Stimulated activated memory B cell treated with anti-CD40 and anti-IgM and Interleukin-4, amounts not matched to agents 10 μg/mL and 1 μg/mL and 100 μg/mL, for 72 hours (primary cell): ENCODE data around the gene KIF1B.
A peak's percentile ranks its signal among the peaks of the same experiment; 100 is the strongest.
"Not testable (repeated sequence)": the region's sequence is repeated elsewhere in the genome, so short reads cannot be mapped to it uniquely, and the experiment has no call there.

Source experiments
- ATAC-seq: fragments of 150-1000 bp; cut with Tn5 transposase; 2 replicates; pipeline ENCODE4 v1.10.0; 2021
- H3K27ac Mint-ChIP-seq: one replicate; pipeline ENCODE4 v1.8.0; 2022; ENCODE audit warnings: mild to moderate bottlenecking, mixed read lengths
- H3K27me3 Mint-ChIP-seq: one replicate; pipeline ENCODE4 v1.8.0; 2022; ENCODE audit warnings: mixed read lengths
- H3K36me3 Mint-ChIP-seq: one replicate; pipeline ENCODE4 v1.8.0; 2022; ENCODE audit warnings: mixed read lengths
- H3K4me1 Mint-ChIP-seq: one replicate; pipeline ENCODE4 v1.8.0; 2022; ENCODE audit warnings: mixed read lengths
- H3K4me3 Mint-ChIP-seq: one replicate; pipeline ENCODE4 v1.8.0; 2022; ENCODE audit warnings: mild to moderate bottlenecking, moderate library complexity, mixed read lengths
- H3K9me3 Mint-ChIP-seq: one replicate; pipeline ENCODE4 v1.8.0; 2022; ENCODE audit warnings: mixed read lengths

Gene KIF1B

DNA sequence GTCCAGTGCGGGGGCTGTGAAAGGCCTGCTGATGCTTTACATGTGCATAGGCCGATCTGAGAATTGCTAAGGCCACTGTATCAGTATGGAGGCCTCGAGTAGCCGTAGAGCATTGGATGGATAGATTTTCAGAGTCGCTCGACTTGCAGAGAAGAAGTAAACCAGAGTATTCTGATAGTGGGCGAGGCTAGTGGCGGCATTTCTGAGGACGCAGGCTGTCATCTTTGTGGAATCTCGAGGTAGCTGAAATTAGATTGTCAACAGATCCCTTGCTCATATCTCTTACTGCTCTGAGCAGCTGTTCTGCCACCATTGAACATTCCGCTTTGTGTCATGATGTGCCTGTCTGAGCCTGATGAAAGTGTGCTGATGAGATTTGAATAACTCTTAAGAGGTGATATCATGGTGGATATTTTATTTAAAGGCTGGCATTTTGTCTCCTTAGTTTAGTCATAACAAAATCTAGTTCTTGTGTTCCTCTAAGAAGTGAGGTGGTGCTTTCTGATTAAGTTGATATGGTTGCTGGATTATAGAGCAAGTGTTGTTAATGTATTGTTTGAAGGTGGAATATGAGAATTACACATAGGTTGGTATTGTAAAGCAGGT is 1.5 kb downstream of the KIF1B start:
- H3K27ac Mint-ChIP-seq, result peak overlapping the region; percentile 58
- no peaks in the 10 kb centered on the region for H3K27me3 Mint-ChIP-seq
- no peak for ATAC-seq
- H3K4me1 Mint-ChIP-seq, result peaks cover 53% of the 10 kb centered on the region
- H3K9me3 Mint-ChIP-seq, result no peaks in the 10 kb centered on the region
- H3K36me3 Mint-ChIP-seq, result no peaks in the 10 kb centered on the region
- H3K4me3 Mint-ChIP-seq, result peak overlapping the region; percentile 84

DNA sequence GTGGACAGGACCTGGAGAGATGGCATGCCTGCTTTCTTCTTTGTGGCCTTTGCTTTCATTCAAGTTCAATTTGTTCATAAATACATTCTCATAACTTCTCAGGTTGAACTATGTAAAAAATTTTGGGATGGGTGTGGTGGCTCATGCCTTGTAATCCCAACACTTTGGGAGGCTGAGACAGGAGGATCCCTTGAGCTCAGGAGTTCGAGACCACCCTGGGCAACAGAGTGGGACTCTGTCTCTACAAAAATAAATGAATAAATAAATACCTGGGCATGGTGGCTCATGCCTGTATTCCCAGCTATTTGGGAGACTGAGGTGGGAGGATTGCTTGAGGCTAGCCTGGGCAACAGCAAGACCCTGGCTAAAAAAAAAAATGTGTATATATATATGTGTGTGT is 2.1 kb downstream of the KIF1B start:
- H3K9me3 Mint-ChIP-seq, result no peaks in the 10 kb centered on the region
- no peaks in the 10 kb centered on the region for H3K27me3 Mint-ChIP-seq
- H3K4me3 Mint-ChIP-seq, result no peak overlapping the region
- no peaks in the 10 kb centered on the region for H3K36me3 Mint-ChIP-seq
- ATAC-seq, result no peak
- peaks cover 56% of the 10 kb centered on the region for H3K4me1 Mint-ChIP-seq
- H3K27ac Mint-ChIP-seq, result peak overlapping the region; percentile 5

DNA sequence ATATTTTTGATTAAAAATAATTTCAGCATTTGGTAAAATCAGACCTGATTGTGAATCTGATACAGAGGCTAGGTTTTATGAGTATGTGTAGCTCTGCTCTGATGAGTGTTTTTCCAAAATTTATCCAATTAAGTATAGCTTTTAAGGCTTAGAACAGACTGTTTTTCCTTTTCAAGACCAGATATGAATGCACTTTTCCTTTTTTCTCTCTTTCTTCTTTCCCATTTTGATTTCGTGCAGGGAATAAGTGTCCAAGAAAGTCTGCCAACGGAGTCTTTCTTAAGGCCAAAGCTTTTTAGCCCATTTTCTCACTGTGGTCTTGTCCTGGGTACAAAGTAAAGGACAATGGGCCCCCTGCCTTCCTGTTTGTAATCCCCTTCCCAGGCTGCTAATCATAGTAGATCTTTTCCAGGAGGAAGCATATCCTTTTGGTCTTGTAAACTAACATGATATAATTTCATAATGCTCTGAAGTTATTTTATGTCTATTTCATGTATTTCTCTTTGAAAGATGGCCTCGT is 2.9 kb downstream of the KIF1B start:
- H3K4me1 Mint-ChIP-seq, result peaks cover 64% of the 10 kb centered on the region
- H3K27ac Mint-ChIP-seq, result no peak overlapping the region
- no peaks in the 10 kb centered on the region for H3K27me3 Mint-ChIP-seq
- no peaks in the 10 kb centered on the region for H3K9me3 Mint-ChIP-seq
- no peak overlapping the region for H3K4me3 Mint-ChIP-seq
- no peak for ATAC-seq
- H3K36me3 Mint-ChIP-seq, result no peaks in the 10 kb centered on the region

DNA sequence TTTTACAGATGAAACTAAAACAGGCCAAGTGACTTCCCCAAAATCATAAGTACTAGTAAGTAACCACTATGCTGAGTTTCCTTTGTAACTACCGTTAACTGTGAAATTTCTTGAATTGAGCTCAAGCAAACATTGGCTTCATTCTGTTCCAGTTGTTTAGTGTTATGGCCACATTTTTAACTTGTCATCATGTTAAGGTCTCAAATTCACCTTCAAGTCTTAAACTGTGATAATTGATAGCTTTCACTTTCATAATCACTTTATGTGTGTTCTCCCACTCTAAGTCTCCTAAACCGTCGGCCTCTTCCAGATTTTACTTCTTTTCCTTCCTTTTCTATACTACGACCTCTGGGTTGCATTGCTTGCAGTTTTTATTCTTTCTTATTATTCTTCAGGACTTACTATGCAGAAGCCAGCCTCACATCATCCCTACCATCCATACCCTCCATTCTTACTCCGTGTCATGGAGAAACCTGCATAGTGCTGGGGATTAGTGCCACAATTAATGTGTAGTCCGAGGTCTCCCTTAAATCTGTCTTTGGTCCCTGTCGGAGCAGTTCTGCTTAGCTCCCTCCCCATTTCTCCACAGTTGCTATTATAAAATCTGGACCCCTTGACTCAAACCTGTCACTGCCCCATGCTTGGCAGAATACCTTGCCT is 5.8 kb downstream of the KIF1B start:
- peak overlapping the region; percentile 7 for H3K4me3 Mint-ChIP-seq
- H3K4me1 Mint-ChIP-seq, result peaks cover 48% of the 10 kb centered on the region
- no peaks in the 10 kb centered on the region for H3K36me3 Mint-ChIP-seq
- ATAC-seq, result no peak
- peak overlapping the region; percentile 12 for H3K27ac Mint-ChIP-seq
- no peaks in the 10 kb centered on the region for H3K9me3 Mint-ChIP-seq
- no peaks in the 10 kb centered on the region for H3K27me3 Mint-ChIP-seq

DNA sequence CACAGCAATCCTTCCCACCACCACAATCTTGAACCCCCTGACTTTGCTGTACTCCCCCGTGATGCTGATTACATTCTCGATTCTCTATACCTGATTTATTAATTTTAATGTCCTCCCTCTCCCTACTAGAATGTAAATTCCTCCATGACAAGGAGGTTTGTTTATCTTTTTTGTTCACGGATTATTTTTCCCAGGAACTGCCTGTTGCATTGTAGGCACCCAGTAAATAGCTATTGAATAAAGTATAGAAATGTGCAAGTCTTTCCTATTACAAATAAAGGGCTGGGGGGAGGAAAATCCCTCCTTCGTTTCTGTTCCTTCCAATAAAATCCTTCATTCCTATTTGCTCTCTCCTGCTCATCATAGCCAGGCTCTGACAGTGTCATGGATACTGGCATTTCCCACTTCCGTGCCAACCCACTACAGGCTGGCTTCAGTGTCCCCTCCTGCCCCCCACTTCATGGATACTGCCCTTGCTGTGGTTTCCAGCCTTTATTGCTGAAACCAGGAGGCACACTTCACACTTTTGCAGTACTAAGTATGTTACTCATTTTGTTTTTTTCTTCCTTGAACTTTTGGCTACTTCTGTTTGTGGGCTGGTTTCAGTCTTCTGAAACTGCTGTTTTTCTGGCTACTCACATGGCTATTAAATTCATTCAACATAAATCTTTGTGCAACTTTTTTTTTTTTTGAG is 7.5 kb downstream of the KIF1B start:
- Mint-ChIP-seq H3K36me3 (no peaks in the 10 kb centered on the region), H3K27me3 (no peaks in the 10 kb centered on the region), H3K9me3 (no peaks in the 10 kb centered on the region), H3K4me1 (peaks cover 34% of the 10 kb centered on the region), H3K27ac (peak overlapping the region; percentile 7), H3K4me3 (no peak overlapping the region)
- ATAC-seq, result no peak

DNA sequence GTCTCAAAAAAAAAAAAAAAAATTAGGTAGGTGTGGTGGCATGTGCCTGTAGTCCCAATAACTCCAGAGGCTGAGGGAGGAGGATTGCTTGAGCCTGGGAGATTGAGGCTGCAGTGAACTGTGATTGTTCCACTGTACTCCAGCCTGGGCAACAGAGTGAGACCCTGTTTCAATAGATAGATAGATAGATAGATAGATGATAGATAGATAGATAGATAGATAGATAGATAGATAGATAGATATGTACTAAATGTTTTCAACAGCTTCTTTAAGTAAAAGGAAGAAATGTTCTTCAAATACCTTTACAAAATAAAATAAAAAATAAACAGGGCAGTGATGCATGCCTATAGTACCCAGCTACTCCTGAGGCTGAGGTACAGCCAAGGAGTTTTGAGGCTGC is 9.8 kb downstream of the KIF1B start:
- H3K9me3 Mint-ChIP-seq, result no peaks in the 10 kb centered on the region
- H3K27me3 Mint-ChIP-seq, result no peaks in the 10 kb centered on the region
- H3K4me1 Mint-ChIP-seq, result peaks cover 30% of the 10 kb centered on the region
- H3K4me3 Mint-ChIP-seq, result no peak overlapping the region
- H3K27ac Mint-ChIP-seq, result no peak overlapping the region
- no peaks in the 10 kb centered on the region for H3K36me3 Mint-ChIP-seq
- ATAC-seq, result no peak

DNA sequence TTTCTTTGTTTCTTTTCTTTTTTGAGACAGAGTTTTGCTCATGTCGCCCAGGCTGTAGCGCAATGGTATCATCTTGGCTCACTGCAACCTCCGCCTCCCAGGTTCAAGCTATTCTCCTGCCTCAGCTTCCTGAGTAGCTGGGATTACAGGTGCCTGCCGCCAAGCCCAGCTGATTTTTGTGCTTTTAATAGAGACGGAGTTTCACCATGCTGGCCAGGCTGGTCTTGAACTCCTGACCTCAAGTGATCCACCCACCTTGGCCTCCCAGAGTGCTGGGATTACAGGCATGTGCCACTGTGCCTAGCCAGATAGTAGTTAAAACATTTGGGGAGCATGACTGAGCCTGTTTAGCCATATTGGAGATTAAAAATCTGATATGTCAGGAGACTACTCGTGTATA is 10.3 kb downstream of the KIF1B start:
- H3K4me1 Mint-ChIP-seq, result peaks cover 31% of the 10 kb centered on the region
- not testable (repeated sequence) for ATAC-seq, H3K36me3 Mint-ChIP-seq, H3K27me3 Mint-ChIP-seq, H3K9me3 Mint-ChIP-seq, H3K4me3 Mint-ChIP-seq, H3K27ac Mint-ChIP-seq

DNA sequence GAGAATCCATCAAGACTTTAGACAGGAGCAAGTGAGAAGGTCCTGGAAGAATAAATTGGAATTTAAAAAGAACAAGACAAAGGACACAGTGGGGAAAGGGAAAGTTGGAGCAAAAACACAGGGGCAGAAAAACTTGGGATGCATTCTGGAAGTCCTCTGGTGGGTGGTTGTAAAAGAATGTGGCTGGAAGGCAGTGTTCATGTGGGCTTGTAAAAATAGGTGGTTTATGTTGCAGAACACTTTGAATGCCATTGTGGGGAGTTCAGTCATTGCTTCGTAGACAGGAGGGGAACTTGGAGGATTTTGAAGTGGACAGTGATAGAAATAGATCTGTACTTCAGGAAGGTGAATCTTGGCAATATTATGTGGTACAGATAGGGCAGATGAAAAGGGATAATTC is 15.2 kb downstream of the KIF1B start:
- no peaks in the 10 kb centered on the region for H3K36me3 Mint-ChIP-seq
- no peaks in the 10 kb centered on the region for H3K27me3 Mint-ChIP-seq
- H3K9me3 Mint-ChIP-seq, result no peaks in the 10 kb centered on the region
- H3K4me3 Mint-ChIP-seq, result no peak overlapping the region
- H3K27ac Mint-ChIP-seq, result no peak overlapping the region
- H3K4me1 Mint-ChIP-seq, result peaks cover 12% of the 10 kb centered on the region
- no peak for ATAC-seq

DNA sequence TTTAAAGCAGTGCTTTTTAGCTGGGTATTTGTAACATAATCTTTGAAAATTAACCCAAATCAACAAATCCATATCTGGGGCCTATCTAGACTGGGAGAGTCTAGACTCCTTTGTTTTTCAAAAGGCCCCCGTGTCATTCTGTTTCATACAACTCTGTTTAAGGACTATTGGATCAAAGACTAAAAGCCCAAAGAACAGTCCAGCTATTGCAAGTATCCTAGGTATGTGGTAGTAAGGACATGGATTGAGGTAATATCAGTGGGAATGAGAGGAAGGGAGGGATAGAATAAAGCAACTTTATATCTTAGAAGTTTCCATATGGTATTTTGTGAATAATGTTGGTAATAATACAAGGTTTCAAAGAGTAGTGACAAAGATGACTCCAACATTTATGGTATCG is 18.2 kb downstream of the KIF1B start:
- Mint-ChIP-seq H3K27me3 (no peaks in the 10 kb centered on the region), H3K9me3 (no peaks in the 10 kb centered on the region), H3K4me1 (peaks cover 12% of the 10 kb centered on the region), H3K36me3 (no peaks in the 10 kb centered on the region), H3K27ac (no peak overlapping the region), H3K4me3 (no peak overlapping the region)
- ATAC-seq, result no peak

DNA sequence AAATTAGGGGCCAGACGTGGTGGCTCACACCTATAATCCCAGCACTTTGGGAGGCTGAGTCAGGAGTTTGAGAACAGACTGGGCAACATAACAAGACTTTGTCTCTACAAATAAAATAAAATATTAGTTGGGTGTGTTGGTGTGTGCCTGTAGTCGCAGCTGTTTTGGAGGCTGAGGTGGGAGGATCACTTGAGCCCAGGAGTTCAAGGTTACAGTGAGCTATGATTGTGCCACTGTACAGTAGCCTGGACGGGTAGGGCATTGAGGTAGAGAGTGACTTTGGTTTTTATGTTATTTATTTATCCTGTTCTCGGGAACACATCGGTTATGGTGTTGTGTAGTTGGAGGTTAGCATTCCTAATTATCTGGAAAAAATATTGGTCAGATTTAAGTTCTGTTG is 19.5 kb downstream of the KIF1B start:
- Mint-ChIP-seq H3K27ac (no peak overlapping the region), H3K4me3 (no peak overlapping the region), H3K4me1 (peaks cover 12% of the 10 kb centered on the region), H3K27me3 (no peaks in the 10 kb centered on the region), H3K9me3 (no peaks in the 10 kb centered on the region), H3K36me3 (no peaks in the 10 kb centered on the region)
- ATAC-seq, result no peak

DNA sequence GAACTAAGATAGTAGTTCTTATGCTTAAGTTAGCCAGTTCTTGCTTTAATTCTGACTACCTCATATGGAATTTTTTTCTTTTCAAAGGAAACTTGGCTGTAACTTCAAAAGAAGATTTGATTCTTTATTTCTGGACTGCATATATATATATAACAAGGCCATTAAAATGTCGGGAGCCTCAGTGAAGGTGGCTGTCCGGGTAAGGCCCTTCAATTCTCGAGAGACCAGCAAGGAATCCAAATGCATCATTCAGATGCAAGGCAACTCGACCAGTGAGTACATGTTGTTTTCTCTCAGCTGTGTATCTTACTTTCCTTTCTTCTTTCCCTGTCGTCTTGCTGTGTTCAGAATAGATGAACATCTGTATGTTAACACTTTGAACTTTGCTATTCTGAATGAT is 21.8 kb downstream of the KIF1B start:
- Mint-ChIP-seq H3K4me1 (peaks cover 9% of the 10 kb centered on the region), H3K27me3 (no peaks in the 10 kb centered on the region), H3K9me3 (no peaks in the 10 kb centered on the region), H3K4me3 (no peak overlapping the region), H3K36me3 (no peaks in the 10 kb centered on the region), H3K27ac (no peak overlapping the region)
- ATAC-seq, result no peak

DNA sequence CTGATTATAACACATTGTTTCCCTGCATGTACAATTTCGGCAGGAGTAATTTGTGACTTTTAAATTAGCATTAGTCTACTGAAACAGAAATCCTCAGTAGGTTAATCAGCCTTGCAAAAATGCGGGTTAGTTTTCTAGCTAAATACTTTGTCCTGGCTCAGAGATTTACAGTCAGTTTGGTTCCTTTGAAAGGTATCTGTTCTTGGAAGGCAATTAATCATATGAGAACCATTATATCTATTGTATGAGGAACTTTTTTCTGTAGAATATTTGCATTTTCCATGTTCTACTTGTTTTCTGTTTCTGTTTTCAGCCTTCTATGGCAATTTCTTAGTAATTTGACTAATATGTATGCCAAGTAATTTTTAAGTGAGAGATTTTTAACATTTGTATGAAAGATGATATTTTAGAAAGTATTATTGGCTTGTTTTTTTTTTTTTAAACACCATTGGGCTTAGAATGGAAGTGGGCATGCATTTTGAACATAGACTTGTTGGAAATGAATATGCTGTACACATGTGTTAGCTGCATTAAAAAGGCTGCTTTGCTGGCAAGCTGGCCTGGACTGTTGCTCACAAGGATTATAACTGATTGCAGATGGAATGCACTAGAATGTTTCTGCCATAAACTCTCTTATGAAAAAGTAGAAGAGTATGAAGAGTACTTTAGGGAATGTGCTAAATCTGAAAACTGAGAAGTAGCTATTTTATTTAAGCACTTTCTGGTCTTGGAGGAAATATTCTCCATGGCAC is 26.2 kb downstream of the KIF1B start:
- peak overlapping the region; percentile 34 for H3K4me3 Mint-ChIP-seq
- peak overlapping the region; percentile 51 for H3K27ac Mint-ChIP-seq
- peaks cover 22% of the 10 kb centered on the region for H3K4me1 Mint-ChIP-seq
- ATAC-seq, result no peak
- no peaks in the 10 kb centered on the region for H3K9me3 Mint-ChIP-seq
- H3K27me3 Mint-ChIP-seq, result no peaks in the 10 kb centered on the region
- no peaks in the 10 kb centered on the region for H3K36me3 Mint-ChIP-seq

DNA sequence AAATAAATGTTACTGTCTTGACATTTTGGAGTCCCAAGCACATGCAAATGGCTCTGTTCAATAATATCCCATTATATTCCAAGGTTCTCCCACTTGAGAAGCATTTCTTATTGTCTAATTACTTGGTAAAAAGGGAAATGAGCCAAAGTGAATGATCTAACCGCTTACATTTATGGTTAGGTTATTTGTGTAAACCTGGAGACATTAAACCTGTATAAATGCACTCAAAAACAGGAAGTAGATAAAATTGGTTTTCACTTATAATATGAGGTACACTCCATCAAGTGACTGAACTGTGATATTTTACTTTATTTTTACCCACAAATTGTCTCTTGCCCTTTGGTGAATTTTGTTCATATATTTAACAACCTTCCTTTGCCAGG is 26.8 kb downstream of the KIF1B start:
- Mint-ChIP-seq H3K36me3 (no peaks in the 10 kb centered on the region), H3K27ac (peak overlapping the region; percentile 51), H3K4me3 (no peak overlapping the region), H3K4me1 (peaks cover 27% of the 10 kb centered on the region), H3K9me3 (no peaks in the 10 kb centered on the region), H3K27me3 (no peaks in the 10 kb centered on the region)
- peak; percentile 57 for ATAC-seq

DNA sequence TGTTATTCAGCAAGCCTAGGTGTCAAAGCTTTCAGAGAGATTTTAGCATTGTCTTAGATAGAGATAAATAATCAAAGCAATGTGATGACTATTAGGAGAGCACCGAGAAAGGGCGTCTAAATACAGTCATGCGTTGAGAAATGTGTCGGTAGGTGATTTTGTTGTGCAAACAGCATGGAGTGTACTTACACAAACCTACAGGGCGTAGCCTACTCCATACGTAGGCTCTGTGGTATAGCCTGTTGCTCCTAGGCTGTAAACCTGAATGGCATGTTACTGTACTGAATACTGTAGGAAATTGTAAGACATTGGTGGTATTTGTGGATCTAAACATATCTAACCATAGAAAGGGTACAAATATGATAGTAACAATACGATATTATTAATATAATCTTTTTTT is 31.8 kb downstream of the KIF1B start:
- no peaks in the 10 kb centered on the region for H3K27me3 Mint-ChIP-seq
- H3K36me3 Mint-ChIP-seq, result no peaks in the 10 kb centered on the region
- ATAC-seq, result no peak
- H3K4me1 Mint-ChIP-seq, result peaks cover 25% of the 10 kb centered on the region
- no peaks in the 10 kb centered on the region for H3K9me3 Mint-ChIP-seq
- no peak overlapping the region for H3K27ac Mint-ChIP-seq
- H3K4me3 Mint-ChIP-seq, result no peak overlapping the region

DNA sequence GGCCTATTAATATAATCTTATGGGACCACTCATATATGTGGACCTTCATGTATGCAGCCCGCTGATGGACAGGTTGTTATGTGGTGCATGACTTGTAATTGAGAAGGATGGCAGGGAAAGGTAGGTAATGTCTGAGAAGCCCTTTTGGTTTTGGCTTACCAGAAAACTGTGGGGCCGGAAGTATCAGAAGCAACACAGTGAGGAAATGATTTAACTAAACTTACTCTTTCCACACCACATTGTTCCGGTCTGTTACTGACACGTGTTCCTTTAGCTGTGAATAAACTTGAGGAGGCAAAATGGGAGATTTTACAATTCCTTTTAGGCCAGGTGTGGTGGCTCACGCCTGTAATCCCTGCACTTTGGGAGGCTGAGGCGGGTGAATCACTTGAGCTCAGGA is 32.4 kb downstream of the KIF1B start:
- Mint-ChIP-seq H3K27ac (no peak overlapping the region), H3K4me3 (no peak overlapping the region), H3K9me3 (no peaks in the 10 kb centered on the region), H3K4me1 (peaks cover 19% of the 10 kb centered on the region), H3K36me3 (no peaks in the 10 kb centered on the region), H3K27me3 (no peaks in the 10 kb centered on the region)
- no peak for ATAC-seq
